ENCODE data around the gene MTUS2.

Gene MTUS2

DNA sequence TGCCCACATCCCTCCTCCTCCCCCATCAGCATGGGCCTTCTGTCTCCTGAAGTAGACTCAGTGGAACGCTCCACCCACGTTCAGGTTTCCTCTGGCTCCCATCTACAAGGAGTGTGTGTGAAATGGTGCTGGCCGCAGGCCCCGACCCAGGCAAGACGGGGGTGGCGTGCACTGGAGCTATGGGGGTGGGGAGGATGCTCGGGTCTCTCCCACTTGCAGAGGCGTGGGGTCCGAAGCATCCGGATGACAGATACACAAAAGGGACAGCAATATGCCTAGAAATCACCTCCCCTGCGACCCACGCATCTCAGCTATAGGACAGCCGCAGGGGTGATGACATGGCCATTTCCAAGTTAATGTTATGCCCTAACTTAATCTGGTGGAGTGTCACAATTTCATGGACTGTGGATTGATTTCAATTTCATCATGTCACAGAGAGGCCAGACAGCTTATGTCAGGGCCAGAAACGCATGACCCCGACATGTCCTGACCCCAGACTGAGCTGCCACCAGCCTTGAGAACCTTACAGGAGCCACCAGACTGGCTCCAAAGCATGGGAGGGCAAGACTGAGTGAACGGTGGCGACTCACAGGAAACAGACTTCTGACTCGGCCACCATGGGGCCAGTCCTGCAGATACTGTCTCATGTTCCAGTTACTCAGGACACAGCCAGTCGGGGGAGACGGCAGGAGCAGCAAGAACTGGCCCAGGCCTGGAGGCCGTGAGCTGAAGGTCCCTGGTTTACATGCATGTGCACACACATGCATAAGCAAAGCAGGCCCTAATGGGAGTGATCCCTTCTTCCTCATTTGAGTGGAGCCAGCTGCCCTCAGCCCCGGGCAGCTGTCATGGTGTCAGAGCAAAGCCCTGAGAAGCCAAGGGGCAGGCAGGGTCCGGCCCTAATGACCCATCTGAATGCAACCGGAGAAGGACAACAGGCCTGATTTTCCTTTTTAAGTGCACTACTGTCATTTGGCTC is 693.2 kb downstream of the MTUS2 start:
- DNase-seq: no peak

DNA sequence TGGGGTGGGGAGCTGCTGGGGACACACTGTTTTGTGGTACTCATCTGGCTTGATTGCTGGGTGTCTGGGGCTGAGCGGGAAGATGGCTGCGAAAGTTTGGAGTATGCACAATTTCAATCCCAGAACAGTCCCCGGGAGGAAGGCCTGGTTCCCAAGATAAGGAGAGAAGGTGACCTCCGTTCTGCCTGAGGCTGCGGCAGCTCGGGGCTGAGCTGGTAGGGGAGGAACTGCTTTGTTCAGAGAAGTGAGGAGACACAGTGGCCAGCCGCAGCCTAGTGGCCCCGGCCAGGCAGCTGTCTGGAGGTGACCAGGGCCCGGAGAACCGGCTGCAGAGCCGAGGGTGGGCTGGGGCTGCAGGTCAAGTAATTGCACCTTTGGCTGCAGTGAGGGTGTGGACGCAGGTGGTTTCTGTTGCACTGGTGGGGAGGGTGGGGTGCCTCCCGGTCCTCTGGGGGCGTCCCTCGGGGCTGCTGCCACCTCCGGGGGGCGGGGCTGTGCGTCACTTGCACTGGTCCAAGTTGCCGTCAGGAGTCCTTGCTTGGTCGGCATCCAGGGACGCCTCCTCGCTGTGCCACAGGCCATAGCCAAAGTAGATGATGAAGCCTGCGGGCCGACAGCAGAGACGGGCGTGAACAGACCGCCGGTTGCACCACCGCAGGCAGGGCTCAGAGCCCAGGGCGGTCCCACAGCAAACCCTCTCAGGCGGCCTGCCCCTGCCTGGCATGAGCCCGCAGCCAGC is 694.0 kb downstream of the MTUS2 start:
- DNase-seq: no peak

DNA sequence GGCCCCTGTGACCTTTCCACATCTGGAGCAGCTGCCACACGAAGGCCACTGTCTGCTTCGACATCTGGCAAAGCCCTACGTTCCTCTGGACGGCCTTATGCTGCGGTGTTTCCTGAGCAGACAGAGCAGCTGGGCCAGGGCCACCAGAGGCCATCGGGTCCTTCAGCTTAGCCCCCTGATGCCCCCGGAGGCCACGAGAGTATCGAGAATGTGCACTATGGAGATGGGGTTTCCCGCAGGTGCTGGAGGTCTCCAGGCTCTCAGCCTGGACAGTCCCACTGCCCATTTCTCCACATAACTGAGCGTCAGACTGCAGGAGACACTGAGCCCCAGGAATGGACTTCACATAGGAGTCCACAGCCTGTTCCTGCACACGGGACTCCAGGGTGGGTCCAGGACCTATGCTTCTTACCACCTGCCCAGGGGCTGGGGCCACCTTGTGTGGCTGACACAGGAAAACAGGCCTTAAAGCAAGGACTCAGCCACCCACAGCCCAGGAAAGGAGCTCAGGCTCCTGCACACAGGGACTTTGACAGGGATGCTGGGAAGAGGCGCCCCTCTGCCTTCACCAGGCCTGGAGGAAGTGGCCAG is 694.7 kb downstream of the MTUS2 start:
- DNase-seq: no peak

DNA sequence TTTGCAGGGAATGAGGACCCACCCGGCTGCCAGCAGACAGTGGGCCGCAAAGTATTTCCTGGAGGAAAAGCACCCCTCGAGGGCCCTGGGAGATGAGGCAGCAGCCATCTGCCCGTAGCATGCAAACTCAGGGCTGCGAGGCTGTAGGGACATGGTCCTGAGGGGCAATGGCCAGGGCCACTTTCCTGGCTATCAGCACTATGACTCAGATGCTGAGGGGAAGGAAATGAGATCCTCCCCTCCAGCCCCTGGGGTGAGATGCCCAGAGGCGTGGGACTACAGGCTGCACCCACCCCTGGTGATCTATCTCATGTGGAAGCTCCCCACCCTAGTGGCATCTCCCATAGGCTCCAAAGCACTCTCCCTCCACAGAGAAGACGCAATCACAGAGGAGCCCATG is 695.2 kb downstream of the MTUS2 start:
- DNase-seq: no peak

DNA sequence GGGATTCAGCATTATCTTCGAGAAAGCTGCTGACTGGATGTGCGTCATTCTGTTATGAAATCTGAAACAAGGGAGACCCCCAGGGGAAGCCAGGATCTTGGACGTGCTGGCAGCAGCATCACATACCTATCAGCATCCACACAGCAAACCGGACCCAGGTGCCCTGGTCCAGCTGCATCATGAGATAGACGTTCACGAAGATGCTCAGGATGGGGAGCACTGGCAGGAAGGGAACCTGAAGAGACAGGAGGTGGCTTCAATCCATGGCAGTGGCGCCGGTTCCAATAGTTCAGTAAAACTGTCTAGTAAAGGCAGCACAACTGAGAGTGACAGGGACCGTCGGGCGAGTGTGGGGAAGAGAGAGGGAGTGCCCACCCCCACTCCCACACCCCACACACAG is 695.9 kb downstream of the MTUS2 start:
- DNase-seq: no peak

DNA sequence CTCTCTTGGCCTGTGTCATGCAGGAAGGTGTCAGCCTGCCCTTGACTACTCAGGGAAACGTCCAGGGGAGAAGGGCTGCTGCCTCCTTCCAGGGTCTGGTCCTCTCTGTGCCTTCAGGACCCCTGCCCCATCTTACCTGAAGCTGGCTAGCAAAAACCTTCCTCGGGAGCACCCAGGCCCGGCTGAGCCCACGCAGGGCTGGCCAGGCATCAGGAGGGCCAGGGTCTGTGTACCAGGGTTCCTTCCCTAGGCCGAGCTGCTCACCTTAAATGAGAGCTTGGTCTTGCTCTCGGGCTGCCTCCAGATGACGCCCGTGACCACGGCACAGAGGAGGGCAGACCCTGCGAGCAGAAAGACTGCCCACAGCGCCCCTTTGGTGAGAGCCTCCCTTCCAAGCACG is 696.7 kb downstream of the MTUS2 start:
- DNase-seq: no peak

DNA sequence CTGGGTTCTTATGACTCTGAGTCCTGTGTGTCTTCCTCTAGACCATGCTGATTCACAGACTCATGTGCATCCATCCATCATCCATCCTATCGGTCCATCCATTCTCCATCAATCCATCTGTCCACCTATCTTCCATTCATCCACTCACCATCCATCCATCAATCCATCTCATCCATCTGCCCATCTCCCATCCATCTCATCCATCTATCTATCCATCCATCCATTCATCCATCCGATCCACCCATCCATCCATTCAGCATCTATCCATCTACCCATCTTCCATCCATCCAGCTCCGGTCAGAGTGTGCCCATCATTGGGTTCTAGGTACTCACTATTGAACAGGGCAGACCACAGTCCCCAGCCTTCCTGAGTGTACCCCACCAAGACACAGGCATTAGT is 699.8 kb downstream of the MTUS2 start:
- DNase-seq: no peak

DNA sequence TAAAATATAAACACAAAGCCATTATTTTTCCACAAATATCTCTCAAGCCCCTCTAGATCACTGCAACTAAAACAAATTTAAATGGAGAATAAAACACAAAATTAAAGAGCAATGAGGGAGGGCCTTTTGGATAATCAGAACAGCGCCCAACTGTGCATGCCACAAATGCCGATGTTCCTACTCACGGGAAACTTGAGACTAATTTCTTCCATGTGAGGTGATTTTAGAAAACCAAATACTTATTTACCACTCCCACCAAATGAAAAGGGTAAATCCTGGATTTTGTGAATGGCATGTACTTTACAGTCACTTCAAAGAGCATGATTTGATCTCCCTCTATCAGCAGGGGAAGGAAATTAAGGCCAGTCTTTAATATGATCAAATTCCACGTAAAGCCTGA is 700.5 kb downstream of the MTUS2 start:
- no peak for DNase-seq

DNA sequence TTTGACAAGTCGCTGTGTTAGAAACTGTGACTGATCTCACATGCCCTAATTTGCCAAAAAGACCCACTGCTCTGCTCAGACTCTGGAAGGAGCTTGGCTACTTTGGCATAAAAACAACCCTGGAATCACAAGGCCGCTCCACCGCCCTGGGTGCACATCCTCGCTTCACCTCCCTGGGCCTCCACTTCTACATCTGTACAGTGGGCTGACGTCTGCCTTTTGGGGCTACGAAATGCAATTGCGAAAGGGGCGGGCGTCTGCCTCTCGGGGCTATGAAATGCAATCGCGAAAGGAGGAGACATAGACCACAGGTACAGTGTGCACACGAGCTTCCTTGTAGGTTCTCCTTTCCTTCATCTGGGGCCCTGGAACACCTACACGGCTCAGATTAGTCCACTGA is 701.2 kb downstream of the MTUS2 start:
- DNase-seq: no peak

DNA sequence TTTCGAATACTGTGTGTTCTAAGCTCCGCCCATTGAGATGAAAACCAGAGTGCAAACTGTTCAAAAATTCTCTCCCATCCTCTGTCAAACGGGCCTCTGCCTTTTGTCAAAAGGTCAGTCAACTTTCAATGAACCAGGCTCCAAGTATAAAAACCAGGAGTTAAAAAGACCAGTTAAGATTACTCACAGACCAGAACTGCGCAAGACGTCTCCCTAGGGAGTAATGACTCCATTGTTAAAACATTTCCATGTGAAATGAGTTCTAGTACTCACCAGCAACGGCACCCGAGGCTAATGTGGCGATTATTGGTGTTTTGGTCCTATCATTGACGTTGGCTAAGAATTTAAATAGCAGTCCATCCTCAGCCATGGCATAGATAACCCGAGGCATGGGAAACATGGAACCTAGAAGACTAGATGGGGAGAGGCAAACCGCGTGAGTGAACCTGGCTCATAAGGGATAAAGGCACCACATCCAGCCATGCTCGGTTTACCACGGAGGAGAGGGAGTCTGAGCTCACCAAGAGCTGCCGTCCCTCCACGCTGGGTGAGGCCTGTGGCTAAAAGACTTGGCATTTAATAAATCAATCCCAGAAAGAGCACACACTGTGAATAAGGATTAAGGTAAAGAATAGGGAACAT is 702.0 kb downstream of the MTUS2 start:
- DNase-seq: no peak

DNA sequence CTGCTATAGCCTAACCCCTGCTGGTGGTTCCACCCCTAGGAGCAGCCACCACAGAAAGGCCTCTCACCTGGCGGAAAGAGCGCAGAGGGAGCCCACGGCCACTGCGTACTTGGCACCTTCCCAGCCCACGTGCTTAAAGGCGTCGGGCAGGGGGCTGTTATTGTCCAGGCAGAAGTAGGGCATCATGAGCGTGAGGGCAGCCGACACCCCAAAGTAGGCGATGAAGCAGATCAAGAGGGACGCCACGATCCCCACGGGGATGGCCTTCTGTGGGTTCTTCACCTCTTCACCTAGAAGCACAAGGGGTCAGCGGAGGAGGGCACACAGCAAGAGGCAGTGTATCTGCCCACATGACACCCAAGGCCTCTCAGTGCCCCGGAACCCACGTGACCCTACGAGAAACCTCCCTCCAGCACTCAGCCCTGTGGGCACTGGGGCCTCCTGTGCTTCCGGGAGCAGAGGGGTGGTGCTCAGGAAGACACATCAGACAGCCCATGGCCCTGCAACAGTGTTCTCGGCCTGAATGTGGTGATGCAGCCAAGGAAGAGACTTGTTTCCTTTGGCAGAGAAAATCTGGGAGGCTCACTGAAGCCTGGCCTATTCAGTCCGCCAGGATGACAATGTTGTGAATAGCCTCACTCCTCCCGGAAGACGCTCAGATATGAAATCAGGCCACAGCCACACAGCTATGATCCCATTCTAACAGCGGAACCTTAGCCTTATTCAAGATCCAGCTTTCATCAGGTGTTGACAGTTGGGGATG is 703.2 kb downstream of the MTUS2 start:
- DNase-seq: no peak

DNA sequence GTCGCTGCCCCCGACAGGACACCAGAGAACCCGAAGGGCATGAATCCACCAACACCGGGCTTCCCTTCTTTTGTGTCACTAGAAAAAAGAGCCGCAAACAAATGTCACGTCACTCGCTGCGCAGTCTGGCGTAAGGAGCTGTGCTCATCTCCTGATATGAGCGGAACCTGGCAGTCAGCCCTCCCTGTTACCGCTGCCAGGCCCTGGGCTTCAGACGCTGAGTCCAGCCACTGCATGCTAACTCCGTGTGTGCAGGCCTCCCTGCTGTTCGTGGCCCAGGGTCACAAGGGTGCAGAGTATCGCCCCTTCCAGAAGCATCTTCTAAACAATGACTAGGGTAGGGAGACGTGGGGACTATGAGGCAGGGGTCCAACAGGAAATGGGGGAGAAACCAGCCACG is 704.0 kb downstream of the MTUS2 start:
- no peak for DNase-seq

DNA sequence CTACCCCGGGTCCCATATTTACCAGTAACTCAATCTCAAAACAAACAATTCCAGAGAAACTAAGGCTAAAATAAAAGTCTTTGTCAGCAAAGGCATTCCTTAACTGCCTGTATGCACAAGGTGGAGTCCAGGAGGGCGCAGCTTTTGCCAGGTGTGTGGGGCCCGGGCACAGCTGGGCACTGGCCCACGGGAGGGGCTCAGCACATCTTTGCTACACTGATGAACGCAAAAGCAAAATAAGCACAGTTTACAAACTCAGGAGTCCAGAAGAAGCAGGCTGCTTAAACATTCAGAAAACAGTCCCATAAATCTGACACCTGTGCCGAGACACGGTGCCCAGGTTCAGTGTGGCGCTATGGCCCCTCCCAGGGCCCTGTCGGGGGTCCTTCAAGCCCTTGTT is 704.5 kb downstream of the MTUS2 start:
- DNase-seq: no peak

DNA sequence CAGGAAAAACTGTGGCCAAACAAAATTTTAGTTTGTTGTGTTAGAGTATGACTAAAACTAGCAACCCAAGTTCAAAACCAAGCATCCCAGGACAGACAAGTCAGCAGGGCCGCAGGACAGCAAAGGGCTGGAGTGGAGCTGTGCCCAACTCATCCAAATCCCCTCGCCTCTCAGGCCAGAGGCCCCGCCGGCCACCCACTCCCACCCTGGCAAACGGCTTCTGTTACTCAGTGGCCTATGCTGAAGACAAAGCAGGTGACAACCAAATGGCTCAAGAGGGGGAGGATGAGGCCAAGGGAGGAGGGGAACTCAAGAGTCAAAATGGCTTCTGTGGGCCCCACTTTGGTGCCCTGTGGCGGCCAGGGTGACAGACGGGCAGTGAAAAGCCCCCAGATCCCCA is 705.6 kb downstream of the MTUS2 start:
- no peak for DNase-seq

DNA sequence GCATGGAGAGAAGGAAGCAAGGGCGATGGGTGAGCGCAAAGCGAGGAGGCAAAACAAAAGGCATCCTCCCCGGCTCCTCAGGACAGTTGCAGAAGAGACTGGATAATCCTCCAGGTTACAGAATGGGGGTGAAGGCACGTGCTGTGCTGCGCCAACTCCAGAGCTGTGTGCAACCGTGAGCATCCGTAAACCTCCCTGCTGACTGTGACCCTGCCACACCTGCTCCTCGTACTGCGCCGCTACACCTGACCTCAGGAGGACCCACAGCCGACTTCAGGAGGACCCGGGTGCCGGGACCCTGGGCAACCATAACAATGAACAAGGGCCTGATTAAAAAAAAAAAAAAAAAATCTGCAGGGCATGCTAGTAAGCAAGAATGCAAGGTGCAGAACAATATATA is 706.6 kb downstream of the MTUS2 start:
- no peak for DNase-seq

DNA sequence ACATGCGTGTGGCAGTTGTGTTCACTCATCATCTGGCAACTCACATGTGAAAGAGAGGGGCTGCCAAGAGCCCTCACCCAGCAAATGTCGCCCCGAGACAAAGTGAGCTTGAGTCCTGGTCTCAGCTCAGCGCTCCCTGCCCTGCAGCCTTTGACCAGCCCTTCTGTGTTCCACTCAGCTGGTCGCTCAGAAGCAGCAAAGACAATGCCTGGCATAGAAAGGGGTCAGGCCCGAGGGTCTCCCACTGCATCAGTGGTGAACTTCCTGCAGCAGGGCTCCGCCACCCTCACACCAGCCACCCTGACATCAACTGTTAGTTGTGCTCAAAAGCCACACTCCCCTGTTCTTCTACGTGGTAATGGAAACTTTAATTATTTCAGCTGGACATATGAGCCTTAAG is 707.4 kb downstream of the MTUS2 start:
- DNase-seq: no peak

DNA sequence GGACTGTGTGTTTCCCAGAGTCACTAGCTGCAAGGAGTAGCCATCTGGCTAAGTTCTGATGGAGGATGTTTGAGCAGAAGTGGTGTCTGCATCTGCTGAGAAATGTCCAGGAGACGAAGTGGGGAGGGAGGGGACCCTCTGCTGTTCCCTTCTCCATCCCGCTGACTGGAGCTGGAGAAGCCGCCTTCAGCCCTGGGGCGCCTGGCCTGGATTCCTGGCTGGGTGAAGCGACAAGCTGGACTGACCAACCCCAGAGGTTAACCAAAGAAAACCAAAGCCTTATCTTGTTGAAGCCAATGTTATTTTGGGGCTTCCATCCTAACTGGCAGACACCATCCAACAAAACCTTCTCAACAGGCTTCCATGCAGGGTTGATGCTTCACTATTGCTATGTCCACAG is 707.8 kb downstream of the MTUS2 start:
- no peak for DNase-seq

DNA sequence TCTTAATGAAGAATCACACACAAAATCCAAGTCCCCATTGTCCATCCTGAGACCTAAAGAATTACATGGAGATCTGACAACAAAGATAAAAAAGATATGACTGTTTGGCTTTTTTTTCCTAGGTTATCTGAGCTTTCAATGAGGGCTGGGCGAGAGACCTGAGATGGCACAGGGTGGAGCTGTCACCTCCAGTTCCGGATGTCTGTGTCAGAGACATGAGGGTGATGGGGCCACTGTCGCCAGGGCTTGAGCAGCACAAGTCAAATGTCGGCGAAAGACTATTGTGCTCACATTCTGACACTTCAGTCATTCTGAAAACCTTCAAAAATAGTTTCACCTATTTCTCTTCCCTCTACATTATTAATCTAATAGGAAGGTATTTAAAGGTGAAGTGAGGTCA is 709.6 kb downstream of the MTUS2 start:
- no peak for DNase-seq

DNA sequence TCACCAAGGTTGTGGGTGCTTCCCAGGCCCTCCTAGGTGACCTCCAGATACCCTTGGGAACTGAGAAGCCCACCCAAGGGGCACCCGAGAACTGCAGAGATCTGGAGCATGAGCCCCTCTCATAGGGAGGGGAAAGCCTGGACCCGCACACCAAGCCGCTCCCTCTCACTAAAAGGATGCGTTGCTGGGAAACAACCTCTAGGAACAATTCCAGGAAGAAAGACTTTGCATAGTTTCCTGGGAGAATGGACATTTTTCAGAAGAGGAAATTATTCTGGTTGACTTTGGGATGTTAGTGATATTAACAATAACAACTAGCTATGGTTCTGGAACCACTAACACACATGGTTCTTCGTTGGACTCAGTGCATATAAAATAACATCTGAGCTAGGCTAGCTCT is 710.8 kb downstream of the MTUS2 start:
- no peak for DNase-seq

DNA sequence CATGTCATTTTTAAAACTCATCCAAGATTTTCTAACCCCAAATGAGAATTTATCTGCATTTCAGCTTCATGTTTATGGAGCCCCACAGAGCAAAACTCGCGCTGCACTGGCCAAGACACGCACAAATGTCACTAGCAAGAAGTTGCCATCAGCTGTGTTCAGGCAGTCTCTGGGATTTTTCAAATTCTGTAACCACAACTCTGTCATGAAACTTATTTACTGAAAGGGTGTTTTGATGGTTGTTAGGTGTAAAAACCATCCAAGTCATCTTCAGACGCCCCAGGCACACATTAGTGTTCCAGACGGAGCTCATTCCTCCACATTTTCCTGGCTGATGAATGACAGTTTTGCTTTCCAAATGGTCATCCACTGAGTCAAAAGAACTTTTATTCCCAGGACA is 712.0 kb downstream of the MTUS2 start:
- no peak for DNase-seq

DNA sequence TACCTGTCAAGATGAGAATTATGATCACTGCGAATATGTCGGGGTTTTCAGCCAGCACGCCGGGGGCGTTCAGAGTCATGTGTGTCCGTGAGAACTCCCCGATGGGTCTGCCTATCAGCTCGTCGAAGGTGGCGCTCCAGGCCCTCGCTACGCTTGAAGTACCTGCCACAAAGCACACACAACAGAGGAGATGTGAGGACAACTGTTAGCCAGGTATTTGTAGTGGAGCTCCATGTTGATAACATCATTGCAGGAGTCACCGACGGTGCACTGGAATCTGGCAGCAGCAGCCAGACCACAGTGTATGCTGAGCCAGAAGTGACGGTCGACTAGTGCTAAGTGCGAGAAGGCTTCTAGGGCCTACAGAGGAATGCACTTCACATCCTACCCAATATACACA is 712.7 kb downstream of the MTUS2 start:
- no peak for DNase-seq

DNA sequence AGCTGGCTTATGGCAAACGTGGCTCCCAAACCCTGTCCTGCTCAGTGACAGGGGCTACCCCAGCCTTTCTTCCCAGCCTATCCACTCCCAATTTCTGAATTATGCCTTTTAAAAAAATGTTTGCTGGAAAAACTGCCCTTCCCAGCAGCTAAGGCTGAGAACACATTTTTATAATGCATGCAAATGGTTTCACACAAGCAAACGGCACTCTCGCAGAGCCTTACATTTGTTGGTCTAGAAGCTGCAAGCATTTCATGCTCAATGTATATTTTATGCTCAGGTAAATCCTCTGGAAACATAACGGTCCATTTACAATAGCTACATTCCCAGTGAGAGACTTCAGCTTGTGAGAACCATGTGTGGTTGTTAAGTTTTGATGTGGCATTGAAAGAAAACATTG is 713.9 kb downstream of the MTUS2 start:
- DNase-seq: no peak
